CD4-positive, alpha-beta T cell treated with Interleukin-1 beta for 1 hour (primary cell): Measurements from ENCODE around the gene HOXB1.
A peak's percentile ranks its signal among the peaks of the same experiment; 100 is the strongest.
"Not testable (repeated sequence)": the region's sequence is repeated elsewhere in the genome, so short reads cannot be mapped to it uniquely, and the experiment has no call there.

Experiments used
- DNase-seq, 2 donors: peaks; one replicate each; pipeline ENCODE4 v3.0.0-alpha.2; 2020 to 2022

Gene HOXB1

GRCh38 chr17:48492401-48493298 is 38.2 kb downstream of the HOXB1 start:
- peak; percentile 58 to 69 for DNase-seq

- DNase-seq: peak in 1 of 2 donors; percentile 21
Observed at GRCh38 chr17:48491527-48492273, 39.1 kb downstream of the HOXB1 start.

- no peak for DNase-seq
Observed at GRCh38 chr17:48490451-48490892, 40.3 kb downstream of the HOXB1 start.

GRCh38 chr17:48489781-48490180 is 41.0 kb downstream of the HOXB1 start:
- no peak for DNase-seq

- no peak for DNase-seq
Observed at GRCh38 chr17:48488548-48489106, 42.2 kb downstream of the HOXB1 start.

DNA sequence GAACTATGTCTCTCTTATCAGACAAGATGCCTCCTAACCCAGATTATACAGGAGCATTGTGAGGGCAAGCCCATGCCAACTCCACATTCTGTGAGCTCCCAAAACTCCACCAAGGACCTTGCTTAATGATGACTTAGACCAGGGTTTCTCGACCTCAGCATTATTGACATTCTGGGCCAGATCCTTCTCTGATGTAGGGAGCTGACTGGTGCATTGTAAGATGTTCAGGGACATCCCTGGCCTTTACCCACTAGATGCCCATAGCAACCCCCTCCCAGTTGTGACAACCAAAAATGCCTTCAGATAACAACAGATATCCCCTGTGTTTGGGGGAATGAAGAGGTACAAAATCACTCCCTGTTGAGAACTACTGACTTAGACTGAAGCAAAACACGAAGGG is 43.6 kb downstream of the HOXB1 start:
- no peak for DNase-seq

GRCh38 chr17:48486557-48486956 is 44.3 kb downstream of the HOXB1 start:
- DNase-seq: no peak

DNA sequence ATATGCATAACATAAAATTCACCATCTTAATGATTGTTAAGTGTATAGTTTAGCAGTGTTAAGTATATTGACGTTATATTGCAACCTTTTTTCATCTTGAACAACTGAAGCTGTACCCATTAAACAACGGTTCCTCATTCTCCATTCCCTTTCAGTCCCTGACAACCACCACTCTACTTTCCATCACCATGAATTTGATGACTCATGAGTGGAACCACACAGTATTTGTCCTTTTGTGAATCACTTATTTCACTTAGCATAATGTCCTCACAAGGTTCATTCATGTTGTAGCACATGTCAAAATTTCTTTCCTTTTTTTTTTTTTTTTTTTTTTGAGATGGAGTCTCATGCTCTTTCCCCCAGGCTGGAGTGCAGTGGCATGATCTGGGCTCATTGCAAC is 46.0 kb downstream of the HOXB1 start:
- no peak for DNase-seq

DNA sequence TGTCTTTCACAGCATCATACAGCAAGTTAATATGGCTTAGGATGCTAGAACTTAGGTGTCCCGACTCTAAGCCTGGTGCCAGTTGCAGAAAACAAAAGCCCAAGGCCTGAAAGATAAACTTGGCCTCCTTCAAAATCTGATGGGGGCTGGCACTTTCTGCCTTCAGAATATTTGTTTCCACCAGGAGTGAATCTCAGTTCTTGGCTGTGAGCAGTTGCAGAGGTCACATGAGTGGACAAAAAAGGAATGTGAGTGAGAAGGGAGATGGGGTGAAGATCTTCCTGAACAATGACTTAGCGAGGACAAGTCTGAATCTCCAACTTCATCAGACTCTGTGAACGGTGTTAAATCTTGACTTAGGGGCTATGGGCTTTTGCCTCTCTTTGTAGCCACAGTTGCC is 46.6 kb downstream of the HOXB1 start:
- no peak for DNase-seq

- peak in 1 of 2 donors; percentile 6 for DNase-seq
Observed at GRCh38 chr17:48483471-48484131, 47.2 kb downstream of the HOXB1 start.

- no peak for DNase-seq
Observed at GRCh38 chr17:48483004-48483403, 47.8 kb downstream of the HOXB1 start.

- not testable (repeated sequence) for DNase-seq
Observed at GRCh38 chr17:48482301-48482700, 48.5 kb downstream of the HOXB1 start.

- DNase-seq: no peak
Observed at GRCh38 chr17:48479014-48479402, 51.8 kb downstream of the HOXB1 start.
